ENCODE data around the gene NFS1.

DNA sequence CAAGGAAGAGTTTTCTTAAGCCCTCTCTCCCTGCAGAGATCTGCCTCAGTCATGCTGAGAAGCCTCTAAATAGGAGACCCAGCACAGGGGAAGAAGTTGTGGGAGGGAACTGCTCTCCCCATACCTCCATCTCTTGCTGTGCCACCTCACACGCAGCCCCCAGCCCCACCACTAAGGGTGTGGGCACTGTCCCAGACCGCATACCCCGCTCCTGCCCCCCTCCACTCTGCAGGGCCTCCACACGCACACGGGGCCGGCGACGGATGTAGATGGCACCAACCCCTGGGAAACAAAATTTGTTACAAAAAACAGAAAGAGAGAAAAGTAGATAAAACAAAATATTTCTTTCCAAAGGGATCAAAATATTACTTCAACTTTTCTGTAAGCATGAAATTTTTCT, 24.2 kb downstream of the NFS1 start:
- TF ChIP-seq CTCF (conservative IDR thresholded peaks at IDR 0.05; ENCODE audit: low read length), result no peak
- no peak for TF ChIP-seq EZH2phosphoT487 (IDR thresholded peaks at IDR 0.05; ENCODE audit: borderline replicate concordance, low read depth, low read length)

Measured in OCI-LY7 (cell line).